ENCODE measurements around the gene LCLAT1. TPM values are rescaled to one million over a fixed set of nuclear protein-coding genes. Genes with fewer than 3 reads are reported as not detected.

Gene LCLAT1
- total RNA-seq, 2 donors from 2014 or later: 8.1 to 24.1 TPM

GRCh38 chr2:30565851-30566358, 118.9 kb downstream of the LCLAT1 start:
- peak overlapping the region; percentile 10 to 94 for H3K27ac Mint-ChIP-seq
- H3K9me3 Mint-ChIP-seq: no peaks in the 10 kb centered on the region
- DNase-seq (ENCODE audit: low spot score in 2 of 2) (peak in 1 of 2 donors; percentile 22), ATAC-seq (peak; percentile 44 to 87)
- H3K36me3 Mint-ChIP-seq: peaks cover 0 to 4% of the 10 kb centered on the region in 2 donors

- Mint-ChIP-seq H3K27ac (no peak overlapping the region), H3K9me3 (no peaks in the 10 kb centered on the region), H3K36me3 (peaks cover 0 to 4% of the 10 kb centered on the region in 2 donors)
- DNase-seq (ENCODE audit: low spot score in 2 of 2) (no peak), ATAC-seq (no peak)
Observed at GRCh38 chr2:30566631-30567030, 119.6 kb downstream of the LCLAT1 start.

GRCh38 chr2:30567317-30567716, 120.3 kb downstream of the LCLAT1 start:
- DNase-seq (ENCODE audit: low spot score in 2 of 2) (no peak), ATAC-seq (no peak)
- no peaks in the 10 kb centered on the region for H3K9me3 Mint-ChIP-seq
- peaks cover 0 to 4% of the 10 kb centered on the region in 2 donors for H3K36me3 Mint-ChIP-seq
- no peak overlapping the region for H3K27ac Mint-ChIP-seq

- ATAC-seq (no peak), DNase-seq (ENCODE audit: low spot score in 2 of 2) (no peak)
- Mint-ChIP-seq H3K36me3 (peaks cover 0 to 9% of the 10 kb centered on the region in 2 donors), H3K27ac (no peak overlapping the region), H3K9me3 (no peaks in the 10 kb centered on the region)
Observed at GRCh38 chr2:30569946-30570345, 122.9 kb downstream of the LCLAT1 start.

GRCh38 chr2:30577151-30577550, 130.1 kb downstream of the LCLAT1 start:
- Mint-ChIP-seq H3K27ac (no peak overlapping the region), H3K9me3 (no peaks in the 10 kb centered on the region), H3K36me3 (peaks cover 0 to 5% of the 10 kb centered on the region in 2 donors)
- ATAC-seq (no peak), DNase-seq (ENCODE audit: low spot score in 2 of 2) (no peak)

GRCh38 chr2:30580391-30580790, 133.3 kb downstream of the LCLAT1 start:
- Mint-ChIP-seq H3K27ac (peak overlapping the region; percentile 2 to 4), H3K9me3 (no peaks in the 10 kb centered on the region), H3K36me3 (peaks cover 5% of the 10 kb centered on the region in 2 donors)
- DNase-seq (ENCODE audit: low spot score in 2 of 2): no peak
- no peak for ATAC-seq

GRCh38 chr2:30582521-30582920, 135.5 kb downstream of the LCLAT1 start:
- DNase-seq (ENCODE audit: low spot score in 2 of 2) (no peak), ATAC-seq (no peak)
- no peaks in the 10 kb centered on the region for H3K9me3 Mint-ChIP-seq
- no peak overlapping the region for H3K27ac Mint-ChIP-seq
- H3K36me3 Mint-ChIP-seq: peaks cover 9 to 17% of the 10 kb centered on the region in 2 donors

GRCh38 chr2:30583204-30583749, 136.2 kb downstream of the LCLAT1 start:
- no peak for DNase-seq (ENCODE audit: low spot score in 2 of 2)
- no peak overlapping the region for H3K27ac Mint-ChIP-seq

GRCh38 chr2:30584116-30584515, 137.1 kb downstream of the LCLAT1 start:
- peaks cover 9 to 22% of the 10 kb centered on the region in 2 donors for H3K36me3 Mint-ChIP-seq
- no peak overlapping the region for H3K27ac Mint-ChIP-seq
- H3K9me3 Mint-ChIP-seq: no peaks in the 10 kb centered on the region
- DNase-seq (ENCODE audit: low spot score in 2 of 2): no peak
- ATAC-seq: no peak

More at GRCh38 chr2:30583204-30583749, 136.2 kb downstream of the LCLAT1 start:
- peaks cover 9 to 20% of the 10 kb centered on the region in 2 donors for H3K36me3 Mint-ChIP-seq
- H3K9me3 Mint-ChIP-seq: no peaks in the 10 kb centered on the region
- ATAC-seq: no peak

GRCh38 chr2:30588994-30589393, 141.9 kb downstream of the LCLAT1 start:
- H3K27ac Mint-ChIP-seq: no peak overlapping the region
- H3K36me3 Mint-ChIP-seq: peaks cover 9 to 22% of the 10 kb centered on the region in 2 donors
- no peaks in the 10 kb centered on the region for H3K9me3 Mint-ChIP-seq
- DNase-seq (ENCODE audit: low spot score in 2 of 2) (no peak), ATAC-seq (no peak)

- no peak for ATAC-seq
- DNase-seq (ENCODE audit: low spot score in 2 of 2): no peak
- H3K9me3 Mint-ChIP-seq: no peaks in the 10 kb centered on the region
- no peak overlapping the region for H3K27ac Mint-ChIP-seq
- peaks cover 4 to 20% of the 10 kb centered on the region in 2 donors for H3K36me3 Mint-ChIP-seq
Observed at GRCh38 chr2:30590407-30590806, 143.4 kb downstream of the LCLAT1 start.

GRCh38 chr2:30591186-30591585, 144.1 kb downstream of the LCLAT1 start:
- Mint-ChIP-seq H3K36me3 (peaks cover 0 to 23% of the 10 kb centered on the region in 2 donors), H3K27ac (no peak overlapping the region), H3K9me3 (peaks cover 0 to 4% of the 10 kb centered on the region in 2 donors)
- DNase-seq (ENCODE audit: low spot score in 2 of 2) (no peak), ATAC-seq (no peak)

- H3K27ac Mint-ChIP-seq: no peak overlapping the region
- peaks cover 33 to 46% of the 10 kb centered on the region in 2 donors for H3K36me3 Mint-ChIP-seq
- DNase-seq (ENCODE audit: low spot score in 2 of 2) (no peak), ATAC-seq (no peak)
- H3K9me3 Mint-ChIP-seq: peaks cover 20 to 26% of the 10 kb centered on the region in 2 donors
Observed at GRCh38 chr2:30601375-30601774, 154.3 kb downstream of the LCLAT1 start.

- Mint-ChIP-seq H3K27ac (no peak overlapping the region), H3K36me3 (peaks cover 12 to 15% of the 10 kb centered on the region in 2 donors), H3K9me3 (peaks cover 1% of the 10 kb centered on the region in 2 donors)
- ATAC-seq (no peak), DNase-seq (ENCODE audit: low spot score in 2 of 2) (no peak)
Observed at GRCh38 chr2:30605197-30605596, 158.2 kb downstream of the LCLAT1 start.

GRCh38 chr2:30608643-30609042, 161.6 kb downstream of the LCLAT1 start:
- H3K36me3 Mint-ChIP-seq: peaks cover 5% of the 10 kb centered on the region in 2 donors

GRCh38 chr2:30611583-30611982, 164.5 kb downstream of the LCLAT1 start:
- Mint-ChIP-seq H3K9me3 (no peaks in the 10 kb centered on the region), H3K27ac (peak overlapping the region in 1 of 2 donors; percentile 51), H3K36me3 (peaks cover 0 to 5% of the 10 kb centered on the region in 2 donors)
- no peak for ATAC-seq
- no peak for DNase-seq (ENCODE audit: low spot score in 2 of 2)

More at GRCh38 chr2:30608643-30609042, 161.6 kb downstream of the LCLAT1 start:
- Mint-ChIP-seq H3K27ac (peak overlapping the region in 1 of 2 donors; percentile 6), H3K9me3 (no peaks in the 10 kb centered on the region)
- ATAC-seq (no peak), DNase-seq (ENCODE audit: low spot score in 2 of 2) (no peak)

GRCh38 chr2:30612371-30612770, 165.3 kb downstream of the LCLAT1 start:
- DNase-seq (ENCODE audit: low spot score in 2 of 2) (no peak), ATAC-seq (no peak)
- Mint-ChIP-seq H3K27ac (no peak overlapping the region), H3K9me3 (no peaks in the 10 kb centered on the region), H3K36me3 (peaks cover 0 to 4% of the 10 kb centered on the region in 2 donors)

- no peaks in the 10 kb centered on the region for H3K9me3 Mint-ChIP-seq
- no peaks in the 10 kb centered on the region for H3K36me3 Mint-ChIP-seq
- DNase-seq (ENCODE audit: low spot score in 2 of 2) (no peak), ATAC-seq (no peak)
- peak overlapping the region in 1 of 2 donors; percentile 72 for H3K27ac Mint-ChIP-seq
Observed at GRCh38 chr2:30613001-30613400, 166.0 kb downstream of the LCLAT1 start.

All from activated naive CD4-positive, alpha-beta T cell treated with anti-CD3 and anti-CD28 coated beads, Interleukin-2, amount 50 U/mL, for 72 hours (primary cell).